GM21723 (cell line): ENCODE measurements around the gene ANO10.
A peak's percentile ranks its signal among the peaks of the same experiment; 100 is the strongest.

ENCODE experiments used
- ATAC-seq: cut with Tn5 transposase; IDR thresholded peaks from one replicate; pipeline ENCODE4 v1.9.1; 2021; ENCODE audit warnings: mild to moderate bottlenecking, moderate library complexity; ENCODE audit not compliant: unreplicated experiment

ANO10 gene

DNA sequence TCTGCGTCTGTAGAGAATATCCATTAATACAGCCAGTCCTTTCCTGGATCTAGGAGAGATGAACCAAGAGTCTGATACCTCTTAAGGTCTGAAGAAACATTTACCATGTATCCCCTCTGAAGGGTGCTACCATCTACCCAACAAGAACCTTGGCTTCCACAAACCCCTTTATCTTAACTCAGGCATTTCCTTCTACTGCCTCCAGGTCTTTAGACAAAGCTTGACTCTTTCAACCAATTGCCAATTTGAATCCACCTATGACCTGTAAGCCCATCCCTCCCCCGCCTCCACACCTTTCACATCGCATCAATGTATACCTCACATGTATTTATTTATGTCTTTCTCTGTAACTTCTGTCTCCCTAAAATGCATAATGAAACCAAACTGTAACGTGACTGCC, 196.0 kb downstream of the ANO10 start:
- ATAC-seq, result no peak

DNA sequence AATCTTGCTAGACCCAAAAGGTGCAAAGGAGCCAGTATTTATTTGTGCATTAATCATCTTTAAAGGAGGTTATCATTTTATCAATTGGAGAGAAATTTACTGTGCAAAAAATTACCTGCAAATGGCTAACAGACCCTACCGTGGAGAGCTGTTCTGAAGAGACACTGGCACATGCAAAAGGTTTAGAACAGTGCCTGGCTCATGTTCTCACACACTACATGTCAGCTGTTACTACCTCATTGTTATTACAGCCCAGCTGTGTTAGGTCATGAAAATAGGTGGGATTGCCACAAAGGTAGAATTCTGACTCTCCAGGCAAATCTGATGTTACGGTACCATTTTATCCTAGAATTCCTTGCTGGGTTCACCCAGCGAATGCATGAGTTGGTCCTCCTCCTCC, 198.2 kb downstream of the ANO10 start:
- ATAC-seq, result no peak

- no peak for ATAC-seq
These were observed 198.7 kb downstream of the ANO10 start for GRCh38 chr3:43423142-43423541.

GRCh38 chr3:43418601-43419272, 203.1 kb downstream of the ANO10 start:
- no peak for ATAC-seq

DNA sequence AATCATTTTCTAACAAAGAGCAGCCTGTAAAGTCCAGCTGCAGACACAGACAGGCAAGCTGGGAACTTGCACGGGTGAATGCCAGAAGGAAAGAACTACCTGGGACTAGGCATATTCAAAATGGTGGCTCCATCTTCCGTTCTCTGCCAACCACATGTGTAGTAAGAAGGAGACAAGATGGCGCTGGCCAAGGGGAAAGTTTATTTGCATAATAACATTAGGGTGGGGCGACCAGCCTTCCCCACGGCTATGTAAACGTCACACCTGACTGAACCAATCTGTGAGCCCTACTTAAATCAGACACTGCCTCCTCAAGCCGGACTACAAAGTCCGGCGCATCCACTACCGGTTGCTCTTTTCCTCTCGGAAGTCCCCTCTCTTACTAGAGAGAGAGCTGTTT, 204.7 kb downstream of the ANO10 start:
- ATAC-seq, result no peak

GRCh38 chr3:43415088-43415487, 206.7 kb downstream of the ANO10 start:
- ATAC-seq, result no peak

GRCh38 chr3:43413676-43414368, 208.0 kb downstream of the ANO10 start:
- ATAC-seq, result no peak

GRCh38 chr3:43411429-43411828, 210.4 kb downstream of the ANO10 start:
- no peak for ATAC-seq

- ATAC-seq, result no peak
These were observed 211.2 kb downstream of the ANO10 start for GRCh38 chr3:43410592-43410991.

GRCh38 chr3:43409506-43409905, 212.3 kb downstream of the ANO10 start:
- no peak for ATAC-seq

GRCh38 chr3:43406643-43407023, 215.2 kb downstream of the ANO10 start:
- no peak for ATAC-seq

- no peak for ATAC-seq
These were observed 215.7 kb downstream of the ANO10 start for GRCh38 chr3:43405888-43406642.

GRCh38 chr3:43400781-43401730, 220.8 kb downstream of the ANO10 start:
- ATAC-seq, result no peak

- no peak for ATAC-seq
These were observed 221.6 kb downstream of the ANO10 start for GRCh38 chr3:43400167-43400566.

DNA sequence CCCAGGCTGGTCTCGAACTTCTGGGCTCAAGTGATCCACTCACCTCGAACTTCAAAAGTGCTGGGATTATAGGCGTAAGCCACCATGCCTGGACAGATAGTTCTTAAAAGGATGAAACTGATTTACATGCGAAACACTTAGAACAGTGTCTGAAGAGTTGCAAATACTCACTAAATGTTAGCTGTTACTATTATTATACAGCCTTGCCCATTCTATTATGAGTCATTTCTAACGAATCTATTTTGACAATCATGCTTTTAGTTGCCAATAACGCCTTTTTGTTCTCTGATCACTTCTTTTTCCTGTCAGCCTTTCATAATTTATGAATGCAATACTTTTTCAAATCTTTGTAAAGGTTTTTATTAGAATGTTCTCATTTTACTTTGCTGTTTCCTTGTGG, 222.8 kb downstream of the ANO10 start:
- ATAC-seq, result no peak

DNA sequence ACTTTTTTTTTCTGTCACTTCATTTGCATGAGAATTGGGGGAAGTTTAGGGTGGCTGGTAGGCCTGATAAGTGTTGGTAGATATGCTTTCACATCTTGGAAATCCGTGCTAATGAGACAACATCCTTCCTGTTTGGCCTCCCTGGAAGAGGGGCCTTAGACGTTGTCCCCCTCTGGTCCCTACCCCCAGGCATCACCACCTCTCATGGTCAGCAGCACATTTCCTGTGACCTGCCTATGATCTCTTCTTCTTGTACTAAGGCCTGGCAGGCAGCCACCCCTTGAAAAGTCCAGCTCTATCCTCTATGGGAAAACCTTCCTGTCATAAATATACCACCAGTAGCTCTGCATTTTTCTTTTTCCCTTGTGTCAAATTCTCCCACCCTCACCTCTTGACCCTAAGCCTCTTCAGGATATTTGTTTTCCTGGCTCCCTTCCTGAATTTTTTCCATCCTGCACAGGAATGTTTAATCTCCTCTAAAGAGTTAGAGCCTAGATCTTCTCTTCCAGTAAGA, 227.7 kb downstream of the ANO10 start:
- ATAC-seq, result no peak

- ATAC-seq, result no peak
These were observed 230.2 kb downstream of the ANO10 start for GRCh38 chr3:43391621-43392020.

DNA sequence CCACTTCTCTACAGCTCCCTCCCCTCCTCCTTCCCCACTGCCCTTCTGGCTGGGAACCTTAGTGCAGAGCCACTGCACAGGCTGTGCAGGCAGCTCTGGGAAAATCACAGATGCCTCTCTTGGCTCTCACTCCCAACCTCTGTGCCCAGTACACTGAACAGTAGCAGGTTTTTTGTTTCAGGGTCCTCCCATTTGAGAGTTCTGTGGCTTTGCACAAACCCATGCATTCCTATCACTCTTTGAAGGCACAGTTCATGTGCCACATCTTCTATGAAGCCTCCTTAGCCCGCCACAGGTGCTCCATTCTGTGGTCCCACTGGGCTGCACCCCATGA, 231.6 kb downstream of the ANO10 start:
- no peak for ATAC-seq

GRCh38 chr3:43389388-43390254, 232.2 kb downstream of the ANO10 start:
- peak; percentile 76 for ATAC-seq

DNA sequence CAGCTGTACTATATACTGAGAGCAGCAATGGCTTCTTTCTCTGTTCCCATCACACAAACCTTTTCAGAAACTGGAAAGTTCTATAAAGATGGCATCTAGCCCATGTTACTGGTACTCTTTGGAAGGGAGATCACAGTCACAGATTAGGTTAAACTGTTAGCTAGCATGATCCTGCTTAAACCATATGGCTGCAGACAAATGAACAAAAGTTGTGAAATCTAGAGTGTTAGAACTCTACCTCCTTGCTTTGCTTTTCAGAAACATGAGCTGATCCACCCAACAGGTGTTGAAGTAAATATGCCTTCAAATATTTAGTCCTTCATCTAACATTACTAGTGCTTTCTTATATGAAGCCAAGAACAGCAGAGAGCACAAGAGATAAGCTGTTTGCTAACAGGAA, 232.9 kb downstream of the ANO10 start:
- no peak for ATAC-seq
